Bronchial epithelial cell (primary cell): Measurements from ENCODE around the gene ESRRB. TPM values are rescaled to one million over a fixed set of nuclear protein-coding genes. Genes with fewer than 3 reads are reported as not detected.

Experiments used
- DNase-seq: peaks from one replicate; pipeline ENCODE4 v3.0.0-alpha.2; 2010; ENCODE audit warnings: low read depth
- FAIRE-seq: peaks from 2 replicates; lab custom pipeline; 2011; peaks lifted over from hg19 to GRCh38; lab: Jason Lieb, UNC
- H3K27me3 ChIP-seq: 2 replicates; pipeline ENCODE4 v1.5.1; 2011; ENCODE audit warnings: low read length; ENCODE audit not compliant: control insufficient read depth, insufficient read depth
- H3K36me3 ChIP-seq: 2 replicates; pipeline ENCODE4 v1.5.1; 2011; ENCODE audit warnings: low read length; ENCODE audit not compliant: control insufficient read depth, insufficient read depth
- H3K4me3 ChIP-seq: 2 replicates; pipeline ENCODE4 v1.5.1; 2011; ENCODE audit warnings: mild to moderate bottlenecking, low read depth, low read length, control low read depth
- CTCF ChIP-seq: IDR thresholded peaks from 2 replicates; pipeline ENCODE4 v1.5.1; 2011; ENCODE audit warnings: mild to moderate bottlenecking, moderate library complexity, low read length, control low read depth, inconsistent platforms; ENCODE audit not compliant: insufficient read depth, severe bottlenecking
- total RNA-seq: library from RNA; depleted of rRNA; stranded (reverse); fragments of >200 nt; gene quantifications from 2 replicates; pipeline ENCODE4 v1.2.1, GENCODE V29; 2014

ESRRB gene
- total RNA-seq, 1 donor from 2014 or later = not detected

DNA sequence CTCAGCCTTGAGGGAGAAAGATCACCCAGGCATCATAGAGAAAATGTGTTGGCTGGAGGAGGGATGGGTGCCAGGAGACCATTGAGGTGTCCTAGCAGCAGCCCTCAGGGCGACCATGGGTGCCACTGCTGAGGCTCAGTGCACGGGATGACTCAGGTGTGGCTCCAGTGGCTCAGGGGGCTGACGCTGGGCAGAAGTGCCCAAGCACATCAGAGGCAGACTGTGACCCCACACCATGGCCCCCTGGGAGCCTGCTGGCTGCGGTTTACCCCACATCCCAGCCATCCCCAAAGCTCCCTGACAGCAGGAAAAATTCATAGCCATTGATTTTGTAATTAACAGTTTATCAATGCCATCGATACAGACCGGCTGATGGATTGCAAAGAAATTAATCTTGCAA, 120.7 kb downstream of the ESRRB start:
- H3K36me3 ChIP-seq = no peaks in the 10 kb centered on the region
- FAIRE-seq (no peak), DNase-seq (no peak)

GRCh38 chr14:76497550-76498462, 121.9 kb downstream of the ESRRB start:
- Histone ChIP-seq H3K36me3 (no peaks in the 10 kb centered on the region), H3K4me3 (no peak overlapping the region), H3K27me3 (peaks cover 5% of the 10 kb centered on the region)
- TF ChIP-seq CTCF = no peak
- FAIRE-seq (no peak), DNase-seq (no peak)

More for the DNA sequence above, 120.7 kb downstream of the ESRRB start:
- H3K27me3 ChIP-seq = peaks cover 5% of the 10 kb centered on the region
- no peak overlapping the region for H3K4me3 ChIP-seq
- no peak for TF ChIP-seq CTCF

DNA sequence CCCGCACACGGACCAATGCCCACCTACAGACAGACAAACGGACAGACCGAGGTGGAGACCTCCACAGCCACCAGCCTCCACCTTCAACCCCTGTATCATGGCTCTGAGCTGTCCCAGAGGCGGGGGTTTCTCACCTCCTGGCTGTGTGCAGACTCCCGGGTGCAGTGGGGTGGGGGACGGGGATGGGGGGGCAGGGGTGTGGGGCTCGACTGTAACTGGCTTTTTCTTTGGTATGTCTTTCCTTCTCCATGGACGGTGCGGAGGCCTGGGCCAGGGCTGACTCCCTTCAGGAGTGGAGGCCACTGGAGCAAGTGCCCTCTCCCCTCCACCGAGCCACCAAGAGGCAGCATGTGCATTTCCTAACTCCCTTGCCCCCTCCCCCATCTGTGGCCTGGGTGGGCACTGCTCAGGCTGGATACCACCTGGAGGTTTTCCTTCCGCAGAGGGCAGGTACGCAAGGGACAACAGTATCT, 122.6 kb downstream of the ESRRB start:
- FAIRE-seq = no peak
- Histone ChIP-seq H3K4me3 (no peak overlapping the region), H3K36me3 (no peaks in the 10 kb centered on the region), H3K27me3 (peaks cover 5% of the 10 kb centered on the region)
- TF ChIP-seq CTCF = no peak
- no peak for DNase-seq

DNA sequence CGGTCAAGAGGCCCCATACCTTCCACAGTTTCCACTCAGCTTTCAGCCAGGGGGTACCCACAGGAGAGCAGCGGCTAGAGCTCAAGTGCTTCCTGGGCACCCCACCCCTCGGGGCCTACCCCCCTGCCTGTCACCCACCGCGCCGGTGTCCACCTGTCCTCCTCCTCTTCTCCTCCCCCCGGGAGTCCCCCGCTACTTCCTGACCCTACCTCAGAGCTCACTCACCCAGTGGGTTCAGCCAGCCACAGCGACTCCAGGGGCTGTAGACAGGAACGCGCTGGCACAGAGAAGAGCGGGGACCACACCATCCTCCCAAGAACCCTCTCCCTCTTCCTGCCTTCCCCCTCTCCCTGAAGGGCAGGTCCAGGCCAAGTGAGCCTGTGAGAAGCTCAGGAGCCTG, 123.0 kb downstream of the ESRRB start:
- TF ChIP-seq CTCF = no peak
- DNase-seq (no peak), FAIRE-seq (no peak)
- Histone ChIP-seq H3K27me3 (peaks cover 5% of the 10 kb centered on the region), H3K4me3 (no peak overlapping the region), H3K36me3 (no peaks in the 10 kb centered on the region)

GRCh38 chr14:76499399-76499798, 123.5 kb downstream of the ESRRB start:
- TF ChIP-seq CTCF = no peak
- DNase-seq (no peak), FAIRE-seq (no peak)
- Histone ChIP-seq H3K4me3 (no peak overlapping the region), H3K36me3 (no peaks in the 10 kb centered on the region), H3K27me3 (peaks cover 5% of the 10 kb centered on the region)
